Dendritic cell treated with granulocyte-macrophage colony-stimulating factor and Interleukin-4, amounts not matched to agents 40 ng/mL and 50 ng/mL, for 4 days (primary cell): ENCODE results near the gene CIITA.
"Not testable (repeated sequence)": the region's sequence is repeated elsewhere in the genome, so short reads cannot be mapped to it uniquely, and the experiment has no call there.

ENCODE experiments used
- H3K27ac Mint-ChIP-seq: one replicate; pipeline ENCODE4 v1.8.0; 2022; ENCODE audit warnings: mild to moderate bottlenecking, mixed read lengths
- H3K27me3 Mint-ChIP-seq: one replicate; pipeline ENCODE4 v1.8.0; 2022; ENCODE audit warnings: mild to moderate bottlenecking, mixed read lengths
- H3K36me3 Mint-ChIP-seq: one replicate; pipeline ENCODE4 v1.8.0; 2022; ENCODE audit warnings: low read depth, mixed read lengths
- H3K4me1 Mint-ChIP-seq: one replicate; pipeline ENCODE4 v1.8.0; 2022; ENCODE audit warnings: low read depth, mixed read lengths
- H3K4me3 Mint-ChIP-seq: one replicate; pipeline ENCODE4 v1.8.0; 2022; ENCODE audit warnings: mild to moderate bottlenecking, moderate library complexity, mixed read lengths
- H3K9me3 Mint-ChIP-seq: one replicate; pipeline ENCODE4 v1.8.0; 2022; ENCODE audit warnings: mixed read lengths
- intact Hi-C: fragments of 100-400 bp; cut with micrococcal nuclease; formaldehyde crosslinking; loops from one replicate; pipeline ENCODE4 v1.15.0; 2022

The CIITA gene

DNA sequence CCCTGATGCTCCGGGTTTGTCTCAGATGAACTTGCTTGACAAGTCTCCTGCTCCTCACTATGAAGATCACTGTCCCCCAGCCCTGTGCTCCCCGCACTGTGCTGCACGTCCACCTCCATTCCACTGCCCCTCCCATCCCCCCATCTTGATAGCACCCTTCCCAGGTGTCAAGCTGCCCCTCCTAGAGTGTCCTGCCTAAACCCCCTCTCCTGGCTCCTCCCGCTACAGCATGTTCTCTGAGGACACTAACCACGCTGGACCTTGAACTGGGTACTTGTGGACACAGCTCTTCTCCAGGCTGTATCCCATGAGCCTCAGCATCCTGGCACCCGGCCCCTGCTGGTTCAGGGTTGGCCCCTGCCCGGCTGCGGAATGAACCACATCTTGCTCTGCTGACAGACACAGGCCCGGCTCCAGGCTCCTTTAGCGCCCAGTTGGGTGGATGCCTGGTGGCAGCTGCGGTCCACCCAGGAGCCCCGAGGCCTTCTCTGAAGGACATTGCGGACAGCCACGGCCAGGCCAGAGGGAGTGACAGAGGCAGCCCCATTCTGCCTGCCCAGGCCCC lies 46.7 kb downstream of the CIITA start:
- intact Hi-C loops, result no loop called here
- Mint-ChIP-seq H3K4me3 (no peak overlapping the region), H3K4me1 (peaks cover 84% of the 10 kb centered on the region), H3K27me3 (no peaks in the 10 kb centered on the region), H3K36me3 (peaks cover 100% of the 10 kb centered on the region), H3K9me3 (no peaks in the 10 kb centered on the region), H3K27ac (peak overlapping the region; percentile 33)

DNA sequence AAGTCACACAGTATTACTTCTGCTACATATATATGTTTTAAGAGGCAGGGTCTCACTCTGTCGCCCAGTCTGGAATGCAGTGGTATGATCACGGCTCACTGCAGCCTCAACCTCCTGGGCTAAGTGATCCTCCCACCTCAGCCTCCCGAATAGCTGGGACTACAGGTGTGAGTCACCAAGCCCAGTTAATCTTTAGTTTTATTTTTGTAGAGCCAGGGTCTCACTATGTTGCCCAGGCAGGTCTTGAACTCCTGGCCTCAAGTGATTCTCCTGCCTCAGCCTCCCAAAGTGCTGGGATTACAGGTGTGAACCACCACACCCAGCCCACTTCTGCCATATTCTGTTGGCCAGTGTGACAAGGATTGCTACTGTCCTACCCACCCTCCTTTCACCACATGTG lies 48.3 kb downstream of the CIITA start:
- H3K27me3 Mint-ChIP-seq, H3K9me3 Mint-ChIP-seq, intact Hi-C loops, H3K4me3 Mint-ChIP-seq: not testable (repeated sequence)
- peak overlapping the region; percentile 21 for H3K27ac Mint-ChIP-seq
- peaks cover 84% of the 10 kb centered on the region for H3K4me1 Mint-ChIP-seq
- H3K36me3 Mint-ChIP-seq, result peaks cover 98% of the 10 kb centered on the region

DNA sequence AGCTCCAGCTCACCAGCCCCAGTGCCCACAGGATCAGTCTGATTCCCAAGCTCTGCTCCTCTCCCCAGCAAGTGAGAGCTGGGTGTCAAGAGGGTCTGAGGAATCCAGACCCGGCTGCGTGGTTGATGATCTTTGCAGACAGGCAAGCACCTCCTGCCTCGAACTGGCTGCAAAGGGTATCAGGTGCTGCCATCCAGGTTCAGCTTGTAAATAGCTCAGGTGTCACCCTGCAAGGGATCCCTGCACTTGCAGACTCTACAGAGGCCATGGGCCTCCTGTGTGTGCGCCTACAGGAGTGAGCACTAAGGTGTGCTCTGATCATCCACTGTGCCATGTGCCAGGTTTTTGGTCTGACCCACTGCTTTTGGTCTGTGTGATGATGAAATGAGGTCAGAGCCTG lies 49.1 kb downstream of the CIITA start:
- H3K27ac Mint-ChIP-seq, result no peak overlapping the region
- intact Hi-C loops, result no loop called here

DNA sequence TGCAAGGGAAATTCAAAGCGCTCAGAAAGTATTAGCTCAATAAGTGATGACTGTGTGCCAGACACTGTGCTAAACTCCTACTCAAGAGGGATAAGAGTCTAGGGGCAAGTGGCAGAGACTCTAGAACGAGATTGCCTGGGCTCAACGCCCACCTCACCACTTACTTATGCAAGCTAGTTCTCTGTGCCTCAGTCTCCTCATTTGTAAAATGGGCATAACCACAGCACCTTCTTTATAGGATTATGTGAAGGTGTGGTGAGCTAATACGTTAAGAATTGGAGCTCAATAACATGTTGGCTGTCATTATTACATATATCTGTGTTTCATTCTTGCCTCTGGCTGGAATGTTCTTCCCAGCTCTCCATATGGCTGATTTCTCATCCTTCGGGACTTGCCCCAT lies 49.9 kb downstream of the CIITA start:
- no peak overlapping the region for H3K4me3 Mint-ChIP-seq
- no peaks in the 10 kb centered on the region for H3K9me3 Mint-ChIP-seq
- intact Hi-C loops, result no loop called here
- H3K36me3 Mint-ChIP-seq, result peaks cover 83% of the 10 kb centered on the region
- H3K4me1 Mint-ChIP-seq, result peaks cover 73% of the 10 kb centered on the region
- H3K27ac Mint-ChIP-seq, result no peak overlapping the region
- no peaks in the 10 kb centered on the region for H3K27me3 Mint-ChIP-seq

More for the DNA sequence above, 49.1 kb downstream of the CIITA start:
- Mint-ChIP-seq H3K36me3 (peaks cover 91% of the 10 kb centered on the region), H3K4me3 (no peak overlapping the region), H3K4me1 (peaks cover 81% of the 10 kb centered on the region), H3K9me3 (no peaks in the 10 kb centered on the region), H3K27me3 (no peaks in the 10 kb centered on the region)

DNA sequence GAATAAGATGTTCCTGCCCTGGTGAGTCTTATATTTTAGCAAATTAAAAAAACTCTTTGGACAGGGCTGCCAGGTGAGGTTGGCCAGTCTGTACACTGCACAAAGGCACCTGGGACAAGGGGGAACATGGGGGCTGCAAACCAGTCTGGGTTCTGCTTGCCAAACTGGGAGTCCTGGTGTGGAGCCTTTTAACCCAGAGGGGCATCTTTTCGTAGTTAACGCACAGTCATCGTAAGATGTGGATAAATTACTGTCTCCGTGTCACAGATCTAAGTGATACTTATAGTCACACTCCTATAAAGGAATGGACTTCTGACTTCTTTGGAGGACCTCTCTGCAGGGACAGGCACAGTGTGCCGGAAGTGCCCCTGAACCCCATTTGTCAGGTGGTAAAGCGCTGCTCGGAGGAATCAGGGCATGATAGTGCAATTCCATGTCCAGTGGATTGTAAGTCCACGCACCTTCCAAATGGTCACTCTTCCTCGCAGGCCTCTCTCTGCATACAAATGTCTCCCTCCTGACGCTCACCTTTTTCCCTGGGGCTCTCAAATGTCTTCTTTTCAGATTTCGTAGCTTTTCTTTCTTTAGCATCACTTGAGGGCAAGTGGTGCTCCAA lies 50.6 kb downstream of the CIITA start:
- peaks cover 76% of the 10 kb centered on the region for H3K36me3 Mint-ChIP-seq
- H3K27ac Mint-ChIP-seq, result peak overlapping the region; percentile 47
- H3K27me3 Mint-ChIP-seq, result no peaks in the 10 kb centered on the region
- intact Hi-C loops, result no loop called here
- H3K9me3 Mint-ChIP-seq, result no peaks in the 10 kb centered on the region
- peaks cover 68% of the 10 kb centered on the region for H3K4me1 Mint-ChIP-seq
- no peak overlapping the region for H3K4me3 Mint-ChIP-seq

DNA sequence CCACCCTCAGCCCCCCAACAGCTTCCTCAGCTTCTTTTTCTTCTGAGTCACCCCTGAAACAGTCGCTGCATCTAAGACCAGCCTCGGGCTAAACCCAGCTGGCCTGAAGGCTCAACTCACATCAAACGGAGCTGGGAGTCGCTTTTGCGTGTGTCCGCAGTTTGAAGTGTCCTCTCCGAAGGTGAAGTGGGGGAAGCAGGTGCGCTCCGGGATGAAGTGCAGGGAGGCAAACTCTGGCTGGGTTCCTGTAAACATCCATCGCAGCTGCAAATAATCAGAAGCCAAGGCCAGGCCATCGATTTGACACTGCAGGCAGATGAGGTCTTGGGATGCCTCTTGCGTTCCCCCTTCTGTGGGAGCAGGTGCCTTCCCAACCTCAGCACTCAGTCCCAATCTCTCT lies 52.1 kb downstream of the CIITA start:
- H3K4me1 Mint-ChIP-seq, result peaks cover 62% of the 10 kb centered on the region
- H3K9me3 Mint-ChIP-seq, H3K4me3 Mint-ChIP-seq, H3K27me3 Mint-ChIP-seq, intact Hi-C loops: not testable (repeated sequence)
- peaks cover 73% of the 10 kb centered on the region for H3K36me3 Mint-ChIP-seq
- H3K27ac Mint-ChIP-seq, result peak overlapping the region; percentile 47

DNA sequence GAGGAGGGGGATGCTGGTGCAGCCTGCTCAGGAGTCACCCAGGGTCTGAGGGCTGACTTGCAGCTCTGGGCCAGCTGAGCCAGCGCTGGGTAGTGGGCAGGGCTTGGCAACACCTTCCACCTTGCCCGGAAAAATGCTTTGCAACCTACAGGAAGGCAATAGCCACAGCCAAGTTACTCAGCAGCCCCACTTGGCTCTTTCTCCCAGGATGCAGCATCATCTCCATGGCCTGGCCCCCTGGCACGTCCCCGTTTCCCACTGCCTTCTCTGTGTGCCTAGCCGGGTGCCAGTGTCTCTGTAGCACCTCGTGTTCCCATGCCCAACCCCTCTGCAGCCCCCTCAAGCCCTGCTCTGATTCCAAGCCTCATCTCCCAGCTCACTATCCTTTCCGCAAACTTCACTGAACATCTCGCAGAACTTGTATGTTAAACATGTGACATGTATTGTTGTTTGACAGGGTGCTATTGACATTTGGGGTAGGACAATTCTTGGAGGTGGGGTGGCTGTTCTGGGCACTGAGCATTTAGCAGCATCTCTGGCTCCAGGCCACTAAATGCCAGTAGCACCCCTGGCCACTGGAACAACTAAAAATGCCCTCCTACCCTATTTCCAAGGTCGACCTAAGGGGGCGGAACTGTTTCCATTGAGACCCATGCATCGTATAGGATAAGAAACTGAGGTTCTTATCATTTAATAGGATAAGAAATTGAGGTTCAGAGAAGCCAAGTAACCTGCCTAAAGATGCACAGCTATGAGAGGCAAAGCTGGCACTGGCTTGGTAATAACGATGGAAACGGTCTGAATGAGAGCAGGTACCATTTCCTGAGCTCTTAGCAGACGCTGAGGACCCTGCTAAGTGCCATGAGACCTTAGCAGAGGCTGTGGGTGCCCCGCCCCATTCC lies 53.1 kb downstream of the CIITA start:
- Mint-ChIP-seq H3K9me3 (no peaks in the 10 kb centered on the region), H3K27ac (peak overlapping the region; percentile 62), H3K4me3 (no peak overlapping the region), H3K4me1 (peaks cover 63% of the 10 kb centered on the region), H3K36me3 (peaks cover 73% of the 10 kb centered on the region), H3K27me3 (no peaks in the 10 kb centered on the region)
- intact Hi-C loops, result no loop called here

DNA sequence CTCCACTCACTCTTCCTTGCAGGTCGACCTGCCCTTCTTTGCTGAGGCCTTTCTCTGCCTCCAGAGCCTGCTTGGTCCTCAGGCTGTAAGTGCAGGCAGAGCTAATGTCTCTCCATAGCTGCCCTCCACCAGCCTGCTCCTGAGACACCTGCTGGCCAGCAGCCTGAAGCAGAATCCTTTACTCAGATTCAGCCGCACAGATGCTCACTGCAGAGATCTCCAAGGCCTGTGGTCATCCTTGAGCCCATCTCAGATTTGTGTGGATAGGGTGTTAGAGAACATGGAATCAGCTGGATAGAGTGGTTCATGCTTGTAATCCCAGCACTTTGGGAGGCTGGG lies 53.7 kb downstream of the CIITA start:
- Mint-ChIP-seq H3K27ac (peak overlapping the region; percentile 62), H3K4me1 (peaks cover 61% of the 10 kb centered on the region), H3K9me3 (no peaks in the 10 kb centered on the region), H3K36me3 (peaks cover 73% of the 10 kb centered on the region), H3K4me3 (no peak overlapping the region), H3K27me3 (no peaks in the 10 kb centered on the region)
- intact Hi-C loops, result no loop called here

DNA sequence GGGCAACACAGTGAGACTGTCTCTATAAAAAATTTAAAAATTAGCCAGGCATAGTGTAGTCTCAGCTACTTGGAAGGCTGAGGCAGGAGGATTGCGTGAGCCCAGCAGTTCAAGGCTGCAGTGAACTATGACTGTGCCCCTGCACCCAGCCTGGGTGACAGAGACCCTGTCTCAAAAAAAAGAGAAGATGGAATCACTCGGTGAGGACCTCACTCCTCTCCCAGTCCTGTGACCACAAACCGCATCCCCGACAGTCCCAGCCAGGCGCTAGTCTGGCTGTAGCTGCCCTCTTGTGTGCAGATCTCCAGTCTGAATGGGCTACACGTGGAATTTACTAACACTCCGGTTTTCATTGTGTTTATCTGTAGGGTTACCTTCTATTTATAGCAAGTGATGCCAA lies 54.1 kb downstream of the CIITA start:
- intact Hi-C loops, result no loop called here
- Mint-ChIP-seq H3K27ac (peak overlapping the region; percentile 62), H3K9me3 (no peaks in the 10 kb centered on the region), H3K4me3 (no peak overlapping the region), H3K36me3 (peaks cover 73% of the 10 kb centered on the region), H3K27me3 (no peaks in the 10 kb centered on the region), H3K4me1 (peaks cover 61% of the 10 kb centered on the region)

DNA sequence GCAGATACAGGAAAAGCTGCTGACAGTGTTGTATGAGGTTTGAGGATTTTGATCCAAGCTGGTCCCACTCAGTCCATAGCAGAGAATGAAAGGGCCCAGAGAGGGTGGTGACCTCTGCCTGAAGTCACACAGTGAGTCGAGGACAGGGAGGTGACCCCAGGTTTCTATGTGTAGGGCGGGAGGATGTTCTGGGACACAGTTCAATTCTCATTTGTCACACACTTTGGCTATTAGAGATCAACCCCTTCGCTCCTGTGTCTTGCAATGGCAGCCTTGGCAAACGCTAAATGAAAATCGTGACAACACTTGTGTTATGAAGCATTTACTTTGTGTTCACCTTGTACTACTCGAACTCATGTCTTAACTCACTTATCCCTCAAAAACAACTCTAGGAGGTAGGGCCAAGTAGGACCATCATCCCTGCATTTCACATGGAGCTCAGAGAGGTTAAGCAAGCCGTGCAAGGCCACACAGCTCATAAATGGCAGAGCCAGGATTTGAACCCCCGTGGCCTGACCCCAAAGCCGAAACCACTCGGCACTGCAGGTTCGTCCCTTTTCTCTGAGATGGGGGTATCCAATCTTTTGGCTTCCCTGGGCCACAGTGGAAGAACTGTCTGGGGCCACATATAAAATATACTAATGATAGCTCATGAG lies 55.1 kb downstream of the CIITA start:
- H3K4me3 Mint-ChIP-seq, result no peak overlapping the region

DNA sequence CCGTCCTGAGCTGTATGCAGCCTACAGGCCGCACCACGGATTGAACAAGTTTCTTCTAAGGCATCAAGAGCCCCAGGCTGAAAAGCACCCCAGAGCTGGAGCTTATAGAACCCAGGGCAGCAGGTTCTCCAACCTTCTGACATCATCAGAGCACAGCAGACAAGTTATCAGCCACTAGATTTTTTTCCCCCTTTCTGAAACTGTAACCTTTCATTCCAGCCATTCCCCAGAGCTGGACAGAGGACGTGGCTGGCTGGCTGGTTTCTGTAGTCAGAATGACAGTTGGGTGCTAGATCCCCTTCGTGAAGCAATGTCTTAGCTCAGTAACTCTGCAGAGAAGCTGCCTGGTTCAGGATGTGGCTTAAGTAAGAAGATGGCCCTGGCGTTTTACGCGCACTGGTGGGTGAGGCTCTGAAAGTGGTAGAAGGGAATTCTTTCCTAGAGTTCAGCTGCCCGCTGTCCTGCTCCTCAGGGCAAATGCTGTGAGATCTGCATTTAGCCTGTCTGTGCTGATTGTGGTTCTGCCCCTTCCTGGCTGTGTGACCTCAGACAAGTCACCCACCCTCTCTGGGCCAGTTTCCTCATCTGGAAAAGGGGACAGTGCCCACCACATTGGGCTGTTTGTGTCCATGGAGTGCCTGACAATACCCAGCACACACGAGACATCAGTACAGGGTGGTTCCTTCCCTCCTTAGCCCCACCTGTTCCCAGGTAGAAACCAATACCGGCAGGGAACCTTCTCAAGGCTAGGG lies 56.1 kb downstream of the CIITA start:
- peaks cover 60% of the 10 kb centered on the region for H3K4me1 Mint-ChIP-seq
- intact Hi-C loops, result no loop called here

More for the DNA sequence above, 55.1 kb downstream of the CIITA start:
- H3K9me3 Mint-ChIP-seq, result no peaks in the 10 kb centered on the region
- H3K27me3 Mint-ChIP-seq, result no peaks in the 10 kb centered on the region
- peaks cover 62% of the 10 kb centered on the region for H3K4me1 Mint-ChIP-seq
- H3K36me3 Mint-ChIP-seq, result peaks cover 73% of the 10 kb centered on the region
- H3K27ac Mint-ChIP-seq, result peak overlapping the region; percentile 62
- intact Hi-C loops, result no loop called here

DNA sequence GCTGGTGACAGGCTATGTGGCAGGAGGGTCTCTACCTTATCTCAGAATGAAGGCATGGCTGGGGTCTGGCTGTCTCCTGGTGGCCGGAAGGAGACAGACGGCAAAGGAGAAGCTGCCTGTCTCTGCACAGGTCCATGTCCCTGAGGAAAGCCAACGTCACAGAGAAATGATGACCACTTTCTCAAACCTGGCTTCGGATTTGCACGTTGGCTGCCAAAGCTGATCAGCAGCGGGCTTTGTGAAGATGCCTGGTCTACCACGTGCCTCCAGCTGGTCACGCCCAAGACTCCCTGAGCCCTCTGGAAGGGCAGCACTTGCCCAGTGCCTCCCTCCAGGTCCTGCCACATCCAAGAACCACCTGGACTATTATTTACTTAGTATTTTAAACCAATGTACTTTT lies 56.9 kb downstream of the CIITA start:
- intact Hi-C loops, result no loop called here
- H3K27ac Mint-ChIP-seq, result peak overlapping the region; percentile 26
- no peaks in the 10 kb centered on the region for H3K27me3 Mint-ChIP-seq
- peaks cover 62% of the 10 kb centered on the region for H3K4me1 Mint-ChIP-seq
- no peak overlapping the region for H3K4me3 Mint-ChIP-seq
- H3K36me3 Mint-ChIP-seq, result peaks cover 72% of the 10 kb centered on the region
- H3K9me3 Mint-ChIP-seq, result no peaks in the 10 kb centered on the region

More for the DNA sequence above, 56.1 kb downstream of the CIITA start:
- no peaks in the 10 kb centered on the region for H3K27me3 Mint-ChIP-seq
- H3K36me3 Mint-ChIP-seq, result peaks cover 73% of the 10 kb centered on the region
- no peak overlapping the region for H3K4me3 Mint-ChIP-seq
- H3K9me3 Mint-ChIP-seq, result no peaks in the 10 kb centered on the region
- peak overlapping the region; percentile 26 for H3K27ac Mint-ChIP-seq

DNA sequence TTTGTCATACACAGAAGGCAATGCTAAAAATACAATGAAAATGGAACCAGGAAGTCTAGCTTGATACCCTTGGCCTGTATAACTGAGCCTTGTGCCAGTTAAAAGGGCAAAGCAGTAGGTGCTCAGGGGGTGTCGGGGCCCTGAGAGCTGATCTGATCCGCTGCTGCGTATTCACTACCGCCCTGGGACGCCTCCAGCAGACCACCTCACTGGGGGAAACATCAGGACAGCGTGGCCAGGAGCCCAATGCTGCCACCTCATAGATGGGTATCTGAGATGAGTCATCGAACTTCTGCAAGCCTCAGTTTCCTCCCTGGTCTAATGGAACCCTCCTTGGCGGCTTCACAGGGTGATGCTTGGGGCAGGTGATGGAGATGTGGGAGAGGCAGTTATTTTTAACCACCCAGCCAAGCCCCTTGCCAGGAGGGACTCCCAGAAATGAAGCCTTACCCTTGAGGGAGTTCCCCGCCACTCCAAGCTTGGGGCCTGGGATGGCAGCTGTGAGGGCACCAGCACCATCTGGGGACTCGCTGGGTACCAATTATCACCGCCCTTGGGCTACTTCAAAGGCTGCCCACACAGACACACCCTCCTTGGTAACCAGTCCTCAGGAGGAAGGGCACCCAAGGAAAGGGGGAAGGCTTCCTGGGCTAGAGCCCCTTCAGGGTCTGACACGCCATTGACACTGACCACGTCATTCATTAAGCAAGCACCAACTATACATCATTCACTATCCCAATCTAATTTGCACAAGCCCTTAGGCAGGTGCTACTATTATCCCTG lies 57.5 kb downstream of the CIITA start:
- peak overlapping the region; percentile 26 for H3K27ac Mint-ChIP-seq

More for the DNA sequence above, 57.5 kb downstream of the CIITA start:
- intact Hi-C loops, result no loop called here
- H3K36me3 Mint-ChIP-seq, result peaks cover 72% of the 10 kb centered on the region
- H3K9me3 Mint-ChIP-seq, result no peaks in the 10 kb centered on the region
- H3K27me3 Mint-ChIP-seq, result no peaks in the 10 kb centered on the region
- peaks cover 63% of the 10 kb centered on the region for H3K4me1 Mint-ChIP-seq
- no peak overlapping the region for H3K4me3 Mint-ChIP-seq
